Stimulated activated CD8-positive, alpha-beta memory T cell treated with anti-CD3 and anti-CD28 coated beads, Interleukin-12 subunit alpha, Interleukin-12 subunit beta, amount 100 ng/mL, for 24 hours (primary cell): Measurements from ENCODE around the gene MTMR3.

Experiments
- DNase-seq: peaks from one replicate; pipeline ENCODE4 v3.0.0-alpha.2; 2020; ENCODE audit errors: extremely low read depth

MTMR3 gene

GRCh38 chr22:30002861-30003486 is 120.0 kb downstream of the MTMR3 start:
- no peak for DNase-seq

GRCh38 chr22:30004101-30004500 is 121.1 kb downstream of the MTMR3 start:
- no peak for DNase-seq

DNA sequence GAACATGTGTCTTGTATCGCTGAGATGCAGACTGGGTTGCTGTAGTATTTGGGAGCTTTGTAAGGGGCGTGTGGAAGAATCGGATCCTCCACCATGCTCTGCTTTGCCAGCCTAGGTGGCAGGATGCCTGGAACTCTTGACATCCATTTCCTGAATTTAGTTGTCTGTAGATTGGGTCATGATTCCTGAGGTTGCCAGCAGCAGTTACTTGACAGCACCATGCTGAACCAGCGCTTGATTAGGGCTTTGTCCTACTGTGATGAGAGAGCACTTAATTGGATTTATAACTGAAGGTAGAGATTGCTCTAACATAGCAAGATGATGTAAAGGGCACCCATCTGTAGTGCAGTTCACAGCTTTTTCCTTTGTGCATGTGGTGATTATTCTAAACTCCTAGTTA is 121.7 kb downstream of the MTMR3 start:
- DNase-seq: no peak

- no peak for DNase-seq
These were observed 122.4 kb downstream of the MTMR3 start for GRCh38 chr22:30005213-30005857.

DNA sequence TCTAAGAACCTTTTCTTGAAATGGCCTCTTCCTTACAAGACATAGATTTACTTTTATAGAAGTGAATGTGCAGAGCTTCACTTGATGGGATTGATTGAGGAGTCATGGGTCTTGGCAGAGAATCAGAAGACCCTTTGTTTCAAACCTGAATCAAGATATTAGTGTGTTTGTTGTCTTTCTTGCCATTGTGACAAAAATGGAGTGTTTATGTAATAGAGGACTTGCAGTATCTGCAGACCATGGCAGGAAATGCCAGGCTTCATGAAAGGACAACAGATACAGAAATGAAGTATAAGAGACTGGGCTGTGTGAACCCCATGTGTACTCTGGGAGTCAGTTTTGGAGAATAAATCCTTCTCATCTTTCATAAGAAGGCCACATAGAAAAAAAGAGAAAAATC is 124.4 kb downstream of the MTMR3 start:
- DNase-seq: no peak

DNA sequence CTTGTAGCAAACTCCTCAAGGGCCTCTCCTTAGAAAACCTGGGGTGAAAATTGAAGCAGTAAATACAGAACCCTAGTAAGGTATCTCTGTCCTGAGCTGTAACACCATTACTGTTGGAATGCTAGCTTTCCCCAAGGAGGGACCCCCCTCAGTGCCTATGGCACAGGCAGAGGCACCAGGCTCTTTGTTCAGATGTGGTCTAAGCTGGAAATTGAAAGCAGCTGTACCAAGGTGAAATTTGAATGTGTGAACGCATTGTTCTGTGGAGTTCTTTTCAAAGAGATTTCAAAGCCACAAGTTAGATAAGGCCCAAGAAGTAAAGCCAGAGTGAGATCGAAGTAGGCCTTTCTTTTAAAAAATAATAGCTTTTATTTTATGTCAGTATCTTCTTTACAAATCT is 125.4 kb downstream of the MTMR3 start:
- no peak for DNase-seq

- DNase-seq: no peak
These were observed 126.5 kb downstream of the MTMR3 start for GRCh38 chr22:30009478-30009877.

- DNase-seq: no peak
These were observed 127.9 kb downstream of the MTMR3 start for GRCh38 chr22:30010789-30011405.

DNA sequence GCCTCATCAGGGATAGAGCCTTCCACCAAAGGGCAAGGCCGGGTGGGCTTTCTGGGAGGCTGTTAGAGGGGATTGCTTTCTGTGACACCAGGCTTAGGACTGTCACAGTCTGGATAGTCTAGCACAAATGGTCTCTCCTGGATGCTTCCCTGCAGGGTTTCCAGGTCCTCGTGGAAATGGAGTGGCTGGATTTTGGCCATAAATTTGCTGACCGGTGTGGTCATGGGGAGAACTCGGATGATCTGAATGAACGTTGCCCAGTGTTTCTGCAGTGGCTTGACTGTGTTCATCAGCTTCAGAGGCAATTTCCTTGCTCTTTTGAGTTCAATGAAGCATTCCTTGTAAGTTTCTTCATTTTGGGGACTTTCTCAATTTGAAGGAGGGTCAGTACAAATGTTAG is 130.2 kb downstream of the MTMR3 start:
- no peak for DNase-seq

DNA sequence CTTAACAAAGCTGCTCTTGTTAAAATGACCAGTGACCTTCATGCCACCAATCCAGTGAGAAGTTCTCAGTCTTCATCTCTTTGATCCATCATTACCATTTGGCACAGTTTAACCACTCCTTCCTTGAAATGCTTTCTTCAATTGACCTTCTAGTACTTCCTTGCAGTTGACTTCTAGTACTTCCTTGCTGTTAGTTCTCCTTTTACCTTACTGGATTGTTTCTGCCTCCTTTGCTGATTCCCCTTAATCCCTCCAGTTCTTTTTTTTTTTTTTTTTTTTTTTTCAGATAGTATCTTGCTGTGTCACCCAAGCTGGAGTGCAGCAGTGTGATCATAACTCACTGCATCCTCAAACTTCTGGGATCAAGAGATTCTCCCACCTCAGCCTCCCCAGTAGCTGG is 131.3 kb downstream of the MTMR3 start:
- no peak for DNase-seq

- no peak for DNase-seq
These were observed 132.3 kb downstream of the MTMR3 start for GRCh38 chr22:30015229-30015797.

DNA sequence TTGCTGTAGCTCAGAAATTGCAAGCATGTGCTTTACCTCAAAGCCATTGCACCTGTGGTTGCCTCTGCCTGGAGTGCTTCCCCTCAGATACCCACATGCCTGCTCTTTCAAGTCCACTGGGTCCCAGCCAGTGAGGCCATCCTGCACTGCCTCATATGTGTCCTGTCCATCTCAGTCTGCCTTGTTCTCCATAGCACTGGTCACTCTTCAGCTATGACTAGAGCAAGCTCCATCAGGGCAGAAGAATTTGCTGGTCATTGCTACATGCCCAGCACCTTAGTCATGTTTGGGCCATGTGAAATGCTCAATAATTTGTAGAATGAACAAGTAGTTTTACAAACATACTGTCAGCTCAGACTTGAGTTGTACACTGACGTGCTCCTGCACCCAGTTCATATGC is 132.9 kb downstream of the MTMR3 start:
- no peak for DNase-seq

- DNase-seq: no peak
These were observed 133.6 kb downstream of the MTMR3 start for GRCh38 chr22:30016596-30016995.

DNA sequence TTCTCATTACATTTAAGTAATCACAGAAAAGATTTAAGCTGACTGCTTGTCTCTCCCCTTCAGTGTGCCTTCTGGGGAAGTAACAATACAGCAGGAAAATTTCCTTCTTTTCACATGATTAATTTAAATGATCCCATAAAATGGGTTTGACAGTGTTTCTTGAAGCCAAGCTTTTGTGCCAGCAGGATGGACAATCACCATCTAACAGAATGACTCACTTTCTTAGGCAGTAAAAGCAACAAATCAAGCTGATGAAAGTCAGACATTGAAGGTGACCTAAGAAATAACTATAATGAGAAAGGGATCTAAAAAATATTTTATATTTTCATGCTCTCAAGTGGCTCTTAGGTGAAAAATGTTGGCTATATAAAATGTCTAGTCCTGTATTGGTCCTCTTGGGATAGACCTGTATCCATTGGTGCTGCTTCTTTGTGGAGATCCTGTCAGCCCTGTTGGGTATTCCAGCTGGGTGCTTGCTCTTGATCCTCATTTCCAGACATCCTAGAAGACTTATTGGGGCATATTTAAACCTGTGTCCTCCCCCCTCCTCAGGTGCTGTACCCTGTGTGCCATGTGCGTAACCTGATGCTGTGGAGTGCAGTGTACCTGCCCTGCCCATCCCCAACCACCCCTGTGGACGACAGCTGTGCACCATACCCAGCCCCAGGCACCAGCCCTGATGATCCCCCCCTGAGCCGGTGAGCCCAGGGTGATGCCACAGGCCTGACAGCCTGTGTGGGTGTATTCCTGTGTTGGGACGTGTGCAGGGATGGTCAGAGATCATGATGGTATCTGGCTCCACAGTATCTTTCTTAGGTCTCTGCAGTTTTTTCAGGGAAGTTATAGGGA is 134.6 kb downstream of the MTMR3 start:
- no peak for DNase-seq

- DNase-seq: no peak
These were observed 137.5 kb downstream of the MTMR3 start for GRCh38 chr22:30020511-30020910.

GRCh38 chr22:30021338-30021737 is 138.4 kb downstream of the MTMR3 start:
- DNase-seq: no peak

- no peak for DNase-seq
These were observed 139.1 kb downstream of the MTMR3 start for GRCh38 chr22:30021881-30022619.

- no peak for DNase-seq
These were observed 140.2 kb downstream of the MTMR3 start for GRCh38 chr22:30023099-30023660.

DNA sequence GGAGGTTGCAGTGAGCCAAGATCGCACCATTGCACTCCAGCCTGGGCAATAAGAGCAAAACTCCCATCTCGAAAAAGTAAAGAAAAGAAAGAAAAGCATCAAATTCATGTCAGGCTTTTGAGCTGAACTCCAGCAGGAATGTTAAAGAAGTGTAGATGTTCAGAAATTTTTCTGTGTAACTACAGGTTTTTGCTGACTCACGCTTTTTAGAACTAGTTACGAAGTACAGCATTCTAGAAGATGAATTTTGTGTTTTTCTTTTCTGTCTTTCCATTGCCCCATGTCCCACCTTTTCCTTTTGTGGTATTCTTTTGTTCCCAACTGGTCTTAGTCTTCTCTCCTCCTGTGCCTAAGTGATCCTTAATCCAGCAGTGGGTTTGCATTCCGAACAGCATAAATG is 141.3 kb downstream of the MTMR3 start:
- no peak for DNase-seq

- DNase-seq: no peak
These were observed 142.2 kb downstream of the MTMR3 start for GRCh38 chr22:30025221-30025620.

- no peak for DNase-seq
These were observed 143.8 kb downstream of the MTMR3 start for GRCh38 chr22:30026756-30027155.
